Upper lobe of left lung (tissue), 6 donors: ENCODE results near the gene CYFIP1. TPM values are rescaled to one million over a fixed set of nuclear protein-coding genes. Genes with fewer than 3 reads are reported as not detected.

Source experiments
- ATAC-seq, 2 donors: fragments of 200-7000 bp; cut with Tn5 transposase; one replicate each; pipeline ENCODE4 v1.9.1; 2022; ENCODE audit warnings: mild to moderate bottlenecking in 2 of 2, moderate library complexity in 2 of 2; ENCODE audit not compliant: low FRiP score in 2 of 2
- DNase-seq, 2 donors: peaks; one replicate each; pipeline ENCODE4 v3.0.0-alpha.2; 2019 to 2020
- H3K27ac ChIP-seq, 4 donors: fragments of 200-600 bp; sonication (generic); one replicate each; pipeline ENCODE4 v1.5.1; 2016 to 2019
- H3K27me3 ChIP-seq, 4 donors: fragments of 200-600 bp; sonication (generic); one replicate each; pipeline ENCODE4 v1.5.1; 2017 to 2019
- H3K36me3 ChIP-seq, 4 donors: fragments of 200-600 bp; sonication (generic); one replicate each; pipeline ENCODE4 v1.5.1; 2016 to 2019
- H3K4me1 ChIP-seq, 4 donors: fragments of 200-600 bp; sonication (generic); one replicate each; pipeline ENCODE4 v1.5.1; 2018 to 2019
- H3K4me3 ChIP-seq, 4 donors: fragments of 200-600 bp; sonication (generic); one replicate each; pipeline ENCODE4 v1.5.1; 2017 to 2019; ENCODE audit warnings: mild to moderate bottlenecking in 2 of 4, moderate library complexity in 1 of 4
- H3K9me3 ChIP-seq, 4 donors: fragments of 200-600 bp; sonication (generic); one replicate each; pipeline ENCODE4 v1.5.1; 2018 to 2019
- EP300 ChIP-seq, 4 donors: sonication (generic); formaldehyde crosslinking; IDR thresholded peaks; one replicate each; pipeline ENCODE4 v1.5.1; 2017; ENCODE audit warnings: antibody characterized with exemption in 4 of 4, control low read depth in 2 of 4
- POLR2A ChIP-seq, 4 donors: fragments of 450-650 bp; IDR thresholded peaks; one replicate each; pipeline ENCODE4 v1.5.1; 2016 to 2017; ENCODE audit warnings: antibody characterized with exemption in 4 of 4, mild to moderate bottlenecking in 2 of 4
- POLR2AphosphoS5 ChIP-seq, 2 donors: sonication (generic); formaldehyde crosslinking; IDR thresholded peaks; one replicate each; pipeline ENCODE4 v1.5.1; 2017; ENCODE audit warnings: antibody characterized with exemption in 2 of 2
- WGBS, 2 donors: methylation state at CpG; one replicate each; pipeline ENCODE4 v1.1.5; 2017 to 2018; 5-methylcytosine and 5-hydroxymethylcytosine counted together
- total RNA-seq, 6 donors: library from RNA; depleted of rRNA in 4 of 6; stranded (reverse); fragments of >200 nt in 4 of 6; gene quantifications; one replicate each; pipeline versions ENCODE4 v1.1.0 to v1.2.1, GENCODE V29; 2016 to 2021
- TF ChIP-seq, protein P1 (sequence below), 6 experiments: fragments of 450-650 bp in 4 of 6; fragments of 200-600 bp in 2 of 6; sonication (generic) in 2 of 6; IDR thresholded peaks; one replicate each; pipeline ENCODE4 v1.5.1; 2016 to 2019; ENCODE audit warnings: antibody characterized with exemption in 6 of 6
- donor health status: DM: no; HTN: no; CAD: no; lungs with moderate emphysema.
- donor health status: DM: no; HTN: yes; CAD: no; lungs with severe emphysema.

Gene CYFIP1
- total RNA-seq, 6 donors from 2014 or later, result 100 to 171 (median 136) TPM

DNA sequence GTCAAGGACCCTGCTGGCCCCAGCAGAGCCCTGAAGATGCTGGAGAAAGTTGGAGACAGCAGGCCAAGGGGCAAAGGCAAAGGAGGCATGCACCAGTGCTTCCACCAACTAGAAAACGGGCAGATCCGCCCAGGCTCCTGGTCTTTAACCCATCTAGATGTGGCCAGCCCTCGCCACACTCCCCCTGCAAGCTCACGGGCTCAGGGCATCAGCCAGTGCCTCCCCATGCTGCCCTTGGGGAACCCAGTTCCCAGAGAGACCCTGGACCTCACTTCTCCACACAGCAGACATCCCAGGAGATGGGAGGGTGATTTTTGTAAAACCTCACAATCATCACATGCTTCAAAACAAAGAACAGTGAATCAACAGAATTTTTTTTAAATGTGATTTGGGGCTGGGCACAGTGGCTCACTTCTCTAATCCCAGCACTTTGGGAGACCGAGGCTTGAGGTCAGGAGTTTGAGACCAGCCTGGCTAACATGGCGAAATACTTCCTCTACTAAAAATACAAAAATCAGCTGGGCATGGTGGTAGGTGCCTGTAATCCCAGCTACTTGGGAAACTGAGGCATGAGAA, 24.5 kb downstream of the CYFIP1 start:
- Histone ChIP-seq H3K27me3 (no peaks in the 10 kb centered on the region), H3K4me3 (no peak overlapping the region), H3K27ac (peak overlapping the region in 3 of 4 donors; percentile 8 to 56 (median 42)), H3K9me3 (no peaks in the 10 kb centered on the region), H3K36me3 (peaks cover 0 to 6% (median 0%) of the 10 kb centered on the region in 4 donors), H3K4me1 (peaks cover 45 to 73% (median 53%) of the 10 kb centered on the region in 4 donors)
- TF ChIP-seq, protein P1, sequence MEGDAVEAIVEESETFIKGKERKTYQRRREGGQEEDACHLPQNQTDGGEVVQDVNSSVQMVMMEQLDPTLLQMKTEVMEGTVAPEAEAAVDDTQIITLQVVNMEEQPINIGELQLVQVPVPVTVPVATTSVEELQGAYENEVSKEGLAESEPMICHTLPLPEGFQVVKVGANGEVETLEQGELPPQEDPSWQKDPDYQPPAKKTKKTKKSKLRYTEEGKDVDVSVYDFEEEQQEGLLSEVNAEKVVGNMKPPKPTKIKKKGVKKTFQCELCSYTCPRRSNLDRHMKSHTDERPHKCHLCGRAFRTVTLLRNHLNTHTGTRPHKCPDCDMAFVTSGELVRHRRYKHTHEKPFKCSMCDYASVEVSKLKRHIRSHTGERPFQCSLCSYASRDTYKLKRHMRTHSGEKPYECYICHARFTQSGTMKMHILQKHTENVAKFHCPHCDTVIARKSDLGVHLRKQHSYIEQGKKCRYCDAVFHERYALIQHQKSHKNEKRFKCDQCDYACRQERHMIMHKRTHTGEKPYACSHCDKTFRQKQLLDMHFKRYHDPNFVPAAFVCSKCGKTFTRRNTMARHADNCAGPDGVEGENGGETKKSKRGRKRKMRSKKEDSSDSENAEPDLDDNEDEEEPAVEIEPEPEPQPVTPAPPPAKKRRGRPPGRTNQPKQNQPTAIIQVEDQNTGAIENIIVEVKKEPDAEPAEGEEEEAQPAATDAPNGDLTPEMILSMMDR (IDR thresholded peaks at IDR 0.05), result no peak
- TF ChIP-seq POLR2AphosphoS5 (IDR thresholded peaks at IDR 0.05) (no peak), POLR2A (IDR thresholded peaks at IDR 0.05) (no peak), EP300 (IDR thresholded peaks at IDR 0.05) (no peak)
- peak in 1 of 2 donors; percentile 21 for ATAC-seq
- DNase-seq, result no peak
- WGBS, 2 donors, result 71 to 87% methylated on average over 5 to 6 of the region's 6 CpGs

DNA sequence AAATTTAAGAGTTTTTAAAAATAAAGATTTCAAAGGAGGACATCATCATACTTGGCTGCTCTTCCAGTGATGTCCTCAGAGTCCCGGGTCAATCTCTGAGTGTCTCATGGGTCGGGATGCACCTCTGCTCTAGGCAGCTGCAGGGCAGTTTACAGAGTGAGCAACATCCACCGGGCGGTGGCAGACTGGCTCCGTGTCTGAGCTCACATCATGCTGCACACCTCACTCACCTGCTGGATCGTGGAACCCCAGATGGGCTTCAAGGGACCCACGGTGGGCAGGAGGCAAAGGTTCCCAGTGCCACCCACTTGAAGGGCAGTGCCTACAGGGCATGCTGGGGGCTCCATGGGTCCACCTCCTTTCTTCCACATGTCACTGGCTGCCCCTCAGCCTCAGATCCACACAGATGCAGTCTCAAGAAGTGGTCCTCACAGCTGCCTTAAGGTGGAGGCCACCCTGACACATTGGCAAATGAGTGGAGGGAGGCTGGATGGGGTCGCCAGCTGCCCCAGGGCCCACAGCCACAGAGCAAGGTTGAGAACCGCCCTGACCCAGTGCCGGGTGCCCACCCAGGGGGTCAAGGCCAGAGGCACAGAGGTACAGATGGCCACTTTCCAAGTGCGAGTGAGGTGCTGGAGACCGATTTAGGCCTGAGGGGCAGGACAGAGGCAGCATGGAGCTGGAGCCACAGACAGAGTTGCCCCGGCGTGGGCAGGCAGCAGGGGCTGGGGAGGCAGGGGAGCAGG, 25.2 kb downstream of the CYFIP1 start:
- WGBS, 2 donors, result 79 to 82% methylated on average over 7 to 14 of the region's 14 CpGs
- peaks cover 0 to 6% (median 0%) of the 10 kb centered on the region in 4 donors for H3K36me3 ChIP-seq
- ATAC-seq (no peak), DNase-seq (peak in 1 of 2 donors; percentile 61)
- TF ChIP-seq POLR2AphosphoS5 (IDR thresholded peaks at IDR 0.05) (no peak), POLR2A (IDR thresholded peaks at IDR 0.05) (no peak), EP300 (IDR thresholded peaks at IDR 0.05) (no peak)
- TF ChIP-seq, protein P1 (IDR thresholded peaks at IDR 0.05), result no peak
- no peaks in the 10 kb centered on the region for H3K27me3 ChIP-seq
- no peaks in the 10 kb centered on the region for H3K9me3 ChIP-seq
- H3K27ac ChIP-seq, result peak overlapping the region in 1 of 4 donors; percentile 40
- no peak overlapping the region for H3K4me3 ChIP-seq
- peaks cover 42 to 71% (median 51%) of the 10 kb centered on the region in 4 donors for H3K4me1 ChIP-seq

DNA sequence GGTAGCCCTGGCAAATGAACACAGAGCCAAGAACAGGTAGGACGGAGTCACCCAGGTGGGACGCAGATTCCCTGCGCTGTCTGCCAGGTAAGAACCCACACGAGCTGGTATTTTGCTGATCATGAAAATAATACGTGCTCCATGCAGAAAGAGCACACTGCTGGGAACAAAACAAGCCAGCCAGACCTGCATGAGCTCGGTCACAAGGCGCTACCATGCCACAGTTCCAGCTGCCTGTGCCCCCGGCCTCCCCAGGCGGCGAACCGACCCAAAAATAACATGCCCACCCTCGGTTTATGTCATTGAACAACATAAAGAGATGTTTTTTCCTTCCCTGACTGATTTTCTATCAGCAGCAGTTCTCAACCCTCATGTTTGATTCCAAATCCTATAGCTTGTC, 25.8 kb downstream of the CYFIP1 start:
- no peaks in the 10 kb centered on the region for H3K27me3 ChIP-seq
- peaks cover 41 to 71% (median 48%) of the 10 kb centered on the region in 4 donors for H3K4me1 ChIP-seq
- H3K4me3 ChIP-seq, result no peak overlapping the region
- 86 to 92% methylated on average over 12 of the region's 12 CpGs for WGBS, 2 donors
- H3K9me3 ChIP-seq, result no peaks in the 10 kb centered on the region
- no peak overlapping the region for H3K27ac ChIP-seq
- no peak for DNase-seq
- TF ChIP-seq POLR2A (IDR thresholded peaks at IDR 0.05), result no peak
- TF ChIP-seq, protein P1 (IDR thresholded peaks at IDR 0.05), result no peak
- TF ChIP-seq POLR2AphosphoS5 (IDR thresholded peaks at IDR 0.05), result no peak
- TF ChIP-seq EP300 (IDR thresholded peaks at IDR 0.05), result no peak
- H3K36me3 ChIP-seq, result peaks cover 0 to 6% (median 0%) of the 10 kb centered on the region in 4 donors
- no peak for ATAC-seq

DNA sequence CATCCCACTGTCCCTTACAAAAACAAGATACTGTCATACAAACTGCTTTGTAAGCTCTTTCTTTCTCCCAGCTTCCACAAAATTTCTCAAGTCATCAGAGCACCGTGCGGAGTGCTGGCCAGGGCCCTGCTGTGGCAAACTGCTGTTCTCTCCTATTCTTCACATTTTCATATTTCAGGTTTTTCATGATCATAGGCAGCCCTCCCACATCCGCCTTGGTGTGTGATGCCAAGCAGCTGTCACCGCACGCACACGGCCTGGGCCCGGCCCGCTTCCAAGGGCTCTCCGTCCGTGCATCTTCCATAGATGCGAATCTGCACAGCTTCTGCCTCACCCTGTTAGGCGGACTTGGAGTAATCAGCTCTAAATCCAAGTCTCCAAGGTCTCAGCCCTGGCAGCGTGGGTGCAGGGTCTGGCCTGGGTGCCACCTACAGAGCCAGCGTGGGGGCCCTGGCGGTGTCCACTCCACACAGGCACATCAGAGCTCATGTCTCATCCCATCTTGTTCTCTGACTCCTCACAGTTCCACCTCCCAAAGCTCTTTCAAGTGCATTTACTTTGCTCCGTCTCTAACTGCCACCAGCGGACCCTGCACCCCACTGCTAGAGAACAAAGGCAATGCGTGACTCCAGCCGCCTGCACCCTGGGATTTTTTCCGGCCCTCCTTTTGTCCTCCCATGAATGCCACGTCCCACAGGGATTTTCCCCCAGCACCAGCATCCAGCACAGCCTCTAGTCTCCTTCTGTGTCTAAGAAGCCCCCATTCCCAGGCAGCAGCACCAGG, 27.2 kb downstream of the CYFIP1 start:
- DNase-seq, result peak in 1 of 2 donors; percentile 81
- H3K9me3 ChIP-seq, result no peaks in the 10 kb centered on the region
- H3K36me3 ChIP-seq, result peaks cover 0 to 6% (median 0%) of the 10 kb centered on the region in 4 donors
- H3K27me3 ChIP-seq, result no peaks in the 10 kb centered on the region
- 76 to 82% methylated on average over 20 of the region's 21 CpGs for WGBS, 2 donors
- no peak for ATAC-seq
- H3K4me1 ChIP-seq, result peaks cover 48 to 69% (median 52%) of the 10 kb centered on the region in 4 donors
- peak overlapping the region in 2 of 4 donors; percentile 25 to 34 for H3K27ac ChIP-seq
- TF ChIP-seq POLR2AphosphoS5 (IDR thresholded peaks at IDR 0.05), result no peak
- no peak overlapping the region for H3K4me3 ChIP-seq
